Measurements from ENCODE around the gene CTSE. TPM values are rescaled to one million over a fixed set of nuclear protein-coding genes. Genes with fewer than 3 reads are reported as not detected.

CTSE gene
- total and polyA plus RNA-seq, 9 donors: 0.09 to 1.3 (median 0.37) TPM

- DNase-seq: peak; percentile 60
- 57% methylated on average over 2 of the region's 4 CpGs for WGBS (ENCODE audit: insufficient coverage)
- no peak overlapping the region for H3K4me3 ChIP-seq (ENCODE audit: low read length)
- H3K27ac ChIP-seq (ENCODE audit: low read length): peak overlapping the region; percentile 40
- peaks cover 22% of the 10 kb centered on the region for H3K4me1 ChIP-seq (ENCODE audit: control insufficient read depth, insufficient read depth, low read length)
- no peaks in the 10 kb centered on the region for H3K9me3 ChIP-seq (replicated peaks; ENCODE audit: control insufficient read depth, low read depth, low read length)
- peaks cover 26% of the 10 kb centered on the region for H3K36me3 ChIP-seq (ENCODE audit: control insufficient read depth, insufficient read depth, low read length)
- H3K27me3 ChIP-seq (ENCODE audit: control insufficient read depth, insufficient read depth, low read length): no peaks in the 10 kb centered on the region
These were observed 29.3 kb downstream of the CTSE start for GRCh38 chr1:205994346-205994745.

GRCh38 chr1:205993068-205993467 is 30.6 kb downstream of the CTSE start:
- Histone ChIP-seq H3K9me3 (replicated peaks; ENCODE audit: control insufficient read depth, low read depth, low read length) (no peaks in the 10 kb centered on the region), H3K27ac (ENCODE audit: low read length) (no peak overlapping the region), H3K4me3 (ENCODE audit: low read length) (no peak overlapping the region), H3K36me3 (ENCODE audit: control insufficient read depth, insufficient read depth, low read length) (peaks cover 31% of the 10 kb centered on the region), H3K4me1 (ENCODE audit: control insufficient read depth, insufficient read depth, low read length) (peaks cover 20% of the 10 kb centered on the region), H3K27me3 (ENCODE audit: control insufficient read depth, insufficient read depth, low read length) (no peaks in the 10 kb centered on the region)
- no peak for DNase-seq
- WGBS (ENCODE audit: insufficient coverage): 86% methylated on average over 1 of the region's 1 CpG

GRCh38 chr1:205992218-205992882 is 31.3 kb downstream of the CTSE start:
- Histone ChIP-seq H3K36me3 (ENCODE audit: control insufficient read depth, insufficient read depth, low read length) (peaks cover 31% of the 10 kb centered on the region), H3K27ac (ENCODE audit: low read length) (no peak overlapping the region), H3K4me1 (ENCODE audit: control insufficient read depth, insufficient read depth, low read length) (peaks cover 16% of the 10 kb centered on the region), H3K4me3 (ENCODE audit: low read length) (no peak overlapping the region), H3K27me3 (ENCODE audit: control insufficient read depth, insufficient read depth, low read length) (no peaks in the 10 kb centered on the region), H3K9me3 (replicated peaks; ENCODE audit: control insufficient read depth, low read depth, low read length) (no peaks in the 10 kb centered on the region)
- WGBS (ENCODE audit: insufficient coverage): 98% methylated on average over 10 of the region's 14 CpGs
- DNase-seq: no peak

- H3K4me1 ChIP-seq (ENCODE audit: control insufficient read depth, insufficient read depth, low read length): peaks cover 21% of the 10 kb centered on the region
- no peaks in the 10 kb centered on the region for H3K27me3 ChIP-seq (ENCODE audit: control insufficient read depth, insufficient read depth, low read length)
- no peak overlapping the region for H3K27ac ChIP-seq (ENCODE audit: low read length)
- no peaks in the 10 kb centered on the region for H3K9me3 ChIP-seq (replicated peaks; ENCODE audit: control insufficient read depth, low read depth, low read length)
- no peak overlapping the region for H3K4me3 ChIP-seq (ENCODE audit: low read length)
- 70% methylated on average over 2 of the region's 4 CpGs for WGBS (ENCODE audit: insufficient coverage)
- no peak for DNase-seq
- H3K36me3 ChIP-seq (ENCODE audit: control insufficient read depth, insufficient read depth, low read length): peaks cover 31% of the 10 kb centered on the region
These were observed 32.5 kb downstream of the CTSE start for GRCh38 chr1:205991237-205991636.

- no peak overlapping the region for H3K4me3 ChIP-seq (ENCODE audit: low read length)
- no peak overlapping the region for H3K27ac ChIP-seq (ENCODE audit: low read length)
- H3K9me3 ChIP-seq (replicated peaks; ENCODE audit: control insufficient read depth, low read depth, low read length): no peaks in the 10 kb centered on the region
- WGBS (ENCODE audit: insufficient coverage): 84% methylated on average over 2 of the region's 2 CpGs
- H3K36me3 ChIP-seq (ENCODE audit: control insufficient read depth, insufficient read depth, low read length): peaks cover 33% of the 10 kb centered on the region
- DNase-seq: no peak
- H3K4me1 ChIP-seq (ENCODE audit: control insufficient read depth, insufficient read depth, low read length): peaks cover 22% of the 10 kb centered on the region
- H3K27me3 ChIP-seq (ENCODE audit: control insufficient read depth, insufficient read depth, low read length): no peaks in the 10 kb centered on the region
These were observed 33.5 kb downstream of the CTSE start for GRCh38 chr1:205990226-205990625.

- DNase-seq: no peak
- no peaks in the 10 kb centered on the region for H3K9me3 ChIP-seq (replicated peaks; ENCODE audit: control insufficient read depth, low read depth, low read length)
- no peak overlapping the region for H3K4me3 ChIP-seq (ENCODE audit: low read length)
- no peak overlapping the region for H3K27ac ChIP-seq (ENCODE audit: low read length)
- peaks cover 23% of the 10 kb centered on the region for H3K4me1 ChIP-seq (ENCODE audit: control insufficient read depth, insufficient read depth, low read length)
- H3K27me3 ChIP-seq (ENCODE audit: control insufficient read depth, insufficient read depth, low read length): no peaks in the 10 kb centered on the region
- H3K36me3 ChIP-seq (ENCODE audit: control insufficient read depth, insufficient read depth, low read length): peaks cover 35% of the 10 kb centered on the region
- 89% methylated on average over 2 of the region's 5 CpGs for WGBS (ENCODE audit: insufficient coverage)
These were observed 33.9 kb downstream of the CTSE start for GRCh38 chr1:205989786-205990185.

- no peaks in the 10 kb centered on the region for H3K27me3 ChIP-seq (ENCODE audit: control insufficient read depth, insufficient read depth, low read length)
- no peaks in the 10 kb centered on the region for H3K9me3 ChIP-seq (replicated peaks; ENCODE audit: control insufficient read depth, low read depth, low read length)
- WGBS (ENCODE audit: insufficient coverage): 11% methylated on average over 11 of the region's 12 CpGs
- H3K4me3 ChIP-seq (ENCODE audit: low read length): no peak overlapping the region
- peak overlapping the region; percentile 26 for H3K27ac ChIP-seq (ENCODE audit: low read length)
- peak; percentile 75 for DNase-seq
- peaks cover 33% of the 10 kb centered on the region for H3K36me3 ChIP-seq (ENCODE audit: control insufficient read depth, insufficient read depth, low read length)
- H3K4me1 ChIP-seq (ENCODE audit: control insufficient read depth, insufficient read depth, low read length): peaks cover 25% of the 10 kb centered on the region
These were observed 35.1 kb downstream of the CTSE start for GRCh38 chr1:205988585-205988995.

- H3K27ac ChIP-seq (ENCODE audit: low read length): no peak overlapping the region
- peaks cover 32% of the 10 kb centered on the region for H3K36me3 ChIP-seq (ENCODE audit: control insufficient read depth, insufficient read depth, low read length)
- no peaks in the 10 kb centered on the region for H3K9me3 ChIP-seq (replicated peaks; ENCODE audit: control insufficient read depth, low read depth, low read length)
- no CpG with 5 or more reads among the region's 2 CpGs for WGBS (ENCODE audit: insufficient coverage)
- DNase-seq: no peak
- H3K4me3 ChIP-seq (ENCODE audit: low read length): no peak overlapping the region
- peaks cover 25% of the 10 kb centered on the region for H3K4me1 ChIP-seq (ENCODE audit: control insufficient read depth, insufficient read depth, low read length)
- no peaks in the 10 kb centered on the region for H3K27me3 ChIP-seq (ENCODE audit: control insufficient read depth, insufficient read depth, low read length)
These were observed 36.8 kb downstream of the CTSE start for GRCh38 chr1:205986861-205987260.

GRCh38 chr1:205986292-205986691 is 37.4 kb downstream of the CTSE start:
- DNase-seq: no peak
- Histone ChIP-seq H3K36me3 (ENCODE audit: control insufficient read depth, insufficient read depth, low read length) (peaks cover 29% of the 10 kb centered on the region), H3K27me3 (ENCODE audit: control insufficient read depth, insufficient read depth, low read length) (no peaks in the 10 kb centered on the region), H3K4me3 (ENCODE audit: low read length) (no peak overlapping the region), H3K9me3 (replicated peaks; ENCODE audit: control insufficient read depth, low read depth, low read length) (no peaks in the 10 kb centered on the region), H3K4me1 (ENCODE audit: control insufficient read depth, insufficient read depth, low read length) (peaks cover 25% of the 10 kb centered on the region), H3K27ac (ENCODE audit: low read length) (no peak overlapping the region)
- WGBS (ENCODE audit: insufficient coverage): no CpG with 5 or more reads among the region's 3 CpGs

- no peaks in the 10 kb centered on the region for H3K9me3 ChIP-seq (replicated peaks; ENCODE audit: control insufficient read depth, low read depth, low read length)
- peaks cover 29% of the 10 kb centered on the region for H3K36me3 ChIP-seq (ENCODE audit: control insufficient read depth, insufficient read depth, low read length)
- peaks cover 25% of the 10 kb centered on the region for H3K4me1 ChIP-seq (ENCODE audit: control insufficient read depth, insufficient read depth, low read length)
- WGBS (ENCODE audit: insufficient coverage): 82% methylated on average over 5 of the region's 9 CpGs
- H3K27me3 ChIP-seq (ENCODE audit: control insufficient read depth, insufficient read depth, low read length): no peaks in the 10 kb centered on the region
- H3K27ac ChIP-seq (ENCODE audit: low read length): no peak overlapping the region
- DNase-seq: no peak
- H3K4me3 ChIP-seq (ENCODE audit: low read length): no peak overlapping the region
These were observed 38.2 kb downstream of the CTSE start for GRCh38 chr1:205985330-205986005.
